Mesenchymal stem cell (in vitro differentiated cells and primary cell): ENCODE measurements around the gene GNAZ.

Experiments used
- DNase-seq: peaks from one replicate; pipeline ENCODE4 v3.0.0-alpha.2; 2013
- H2AFZ ChIP-seq: one replicate; pipeline ENCODE4 v1.6.1; 2013; ENCODE audit warnings: low read depth, mild to moderate bottlenecking, control low read depth, inconsistent platforms, low read length, moderate library complexity
- H2AK5ac ChIP-seq: 2 replicates; pipeline ENCODE4 v1.6.1; 2013; ENCODE audit warnings: low read length, moderate library complexity, mild to moderate bottlenecking, inconsistent platforms; ENCODE audit not compliant: severe bottlenecking
- H2BK120ac ChIP-seq: one replicate; pipeline ENCODE4 v1.6.1; 2013; ENCODE audit warnings: low read depth, mild to moderate bottlenecking, inconsistent platforms, low read length, moderate library complexity
- H2BK12ac ChIP-seq, 2 experiments: one replicate each; pipeline ENCODE4 v1.6.1; 2013; ENCODE audit warnings: inconsistent platforms in 2 of 2, low read length in 2 of 2, mild to moderate bottlenecking in 2 of 2, moderate library complexity in 2 of 2, control low read depth in 1 of 2
- H2BK15ac ChIP-seq: one replicate; pipeline ENCODE4 v1.6.1; 2013; ENCODE audit warnings: mild to moderate bottlenecking, low read depth, inconsistent platforms; ENCODE audit not compliant: poor library complexity, severe bottlenecking
- H2BK5ac ChIP-seq: 2 replicates; pipeline ENCODE4 v1.6.1; 2013; ENCODE audit warnings: low read depth, mild to moderate bottlenecking, low read length, control low read depth, inconsistent platforms; ENCODE audit not compliant: poor library complexity, severe bottlenecking
- H3K14ac ChIP-seq, 2 experiments: one replicate each; pipeline ENCODE4 v1.6.1; 2013; ENCODE audit warnings: inconsistent platforms in 2 of 2, low read length in 2 of 2, control low read depth in 1 of 2, mild to moderate bottlenecking in 1 of 2, moderate library complexity in 1 of 2
- H3K18ac ChIP-seq, 2 experiments: one replicate each; pipeline ENCODE4 v1.6.1; 2013; ENCODE audit warnings: inconsistent platforms in 2 of 2, low read length in 2 of 2, control low read depth in 1 of 2, low read depth in 1 of 2, mild to moderate bottlenecking in 1 of 2
- H3K23ac ChIP-seq, 2 experiments: one replicate each; pipeline ENCODE4 v1.6.1; 2013; ENCODE audit warnings: inconsistent platforms in 2 of 2, low read length in 2 of 2, mild to moderate bottlenecking in 2 of 2, moderate library complexity in 2 of 2, control low read depth in 1 of 2
- H3K27ac ChIP-seq: 2 replicates; pipeline ENCODE4 v1.5.1; 2013; ENCODE audit warnings: mild to moderate bottlenecking, moderate library complexity, low read length, control low read depth, inconsistent platforms; ENCODE audit not compliant: poor library complexity, severe bottlenecking
- H3K27me3 ChIP-seq, 2 experiments: 2 replicates each; pipeline versions ENCODE4 v1.6.1 to v1.7.0; 2013; ENCODE audit warnings: low read length in 2 of 2, mild to moderate bottlenecking in 2 of 2, moderate library complexity in 2 of 2, control low read depth in 1 of 2, inconsistent platforms in 1 of 2; ENCODE audit not compliant: control insufficient read depth in 1 of 2, insufficient read depth in 1 of 2
- H3K36me3 ChIP-seq, 2 experiments: 2 replicates each; pipeline versions ENCODE4 v1.6.1 to v1.7.0; 2013; ENCODE audit warnings: low read length in 2 of 2, control low read depth in 1 of 2, inconsistent platforms in 1 of 2, low read depth in 1 of 2, mild to moderate bottlenecking in 1 of 2; ENCODE audit not compliant: insufficient read depth in 2 of 2, control insufficient read depth in 1 of 2
- H3K4ac ChIP-seq, 2 experiments: one replicate each; pipeline ENCODE4 v1.6.1; 2013; ENCODE audit warnings: inconsistent platforms in 2 of 2, low read length in 2 of 2, mild to moderate bottlenecking in 2 of 2, moderate library complexity in 2 of 2, control low read depth in 1 of 2, low read depth in 1 of 2
- H3K4me1 ChIP-seq: 2 replicates; pipeline ENCODE4 v1.6.1; 2013; ENCODE audit warnings: low read depth, low read length, control low read depth; ENCODE audit not compliant: control insufficient read depth, insufficient read depth
- H3K4me2 ChIP-seq: 2 replicates; pipeline ENCODE4 v1.6.1; 2013; ENCODE audit warnings: low read length, mild to moderate bottlenecking, inconsistent platforms; ENCODE audit not compliant: poor library complexity, severe bottlenecking
- H3K4me3 ChIP-seq, 2 experiments: 2 replicates each; pipeline versions ENCODE4 v1.5.1 to v1.7.0; 2013; ENCODE audit warnings: low read length in 2 of 2, mild to moderate bottlenecking in 2 of 2, control low read depth in 1 of 2, low read depth in 1 of 2; ENCODE audit not compliant: insufficient read depth in 1 of 2
- H3K79me1 ChIP-seq: replicated peaks from 2 replicates; pipeline ENCODE4 v1.6.1; 2013; ENCODE audit warnings: mild to moderate bottlenecking, control low read depth, low read length, inconsistent platforms; ENCODE audit not compliant: poor library complexity, severe bottlenecking
- H3K9ac ChIP-seq: 2 replicates; pipeline ENCODE4 v1.7.0; 2013; ENCODE audit warnings: mild to moderate bottlenecking, low read length, moderate library complexity
- H3K9me3 ChIP-seq: 2 replicates; pipeline ENCODE4 v1.7.0; 2013; ENCODE audit warnings: mild to moderate bottlenecking, low read length; ENCODE audit not compliant: control insufficient read depth
- H4K8ac ChIP-seq: one replicate; pipeline ENCODE4 v1.6.1; 2013; ENCODE audit warnings: inconsistent platforms, mild to moderate bottlenecking, low read length, moderate library complexity
- H4K91ac ChIP-seq: one replicate; pipeline ENCODE4 v1.6.1; 2013; ENCODE audit warnings: mild to moderate bottlenecking, low read length, inconsistent platforms
- WGBS: methylation state at CpG from one replicate; pipeline ENCODE4 v1.1.7; 2013; ENCODE audit warnings: mixed read lengths; 5-methylcytosine and 5-hydroxymethylcytosine counted together

GNAZ gene

DNA sequence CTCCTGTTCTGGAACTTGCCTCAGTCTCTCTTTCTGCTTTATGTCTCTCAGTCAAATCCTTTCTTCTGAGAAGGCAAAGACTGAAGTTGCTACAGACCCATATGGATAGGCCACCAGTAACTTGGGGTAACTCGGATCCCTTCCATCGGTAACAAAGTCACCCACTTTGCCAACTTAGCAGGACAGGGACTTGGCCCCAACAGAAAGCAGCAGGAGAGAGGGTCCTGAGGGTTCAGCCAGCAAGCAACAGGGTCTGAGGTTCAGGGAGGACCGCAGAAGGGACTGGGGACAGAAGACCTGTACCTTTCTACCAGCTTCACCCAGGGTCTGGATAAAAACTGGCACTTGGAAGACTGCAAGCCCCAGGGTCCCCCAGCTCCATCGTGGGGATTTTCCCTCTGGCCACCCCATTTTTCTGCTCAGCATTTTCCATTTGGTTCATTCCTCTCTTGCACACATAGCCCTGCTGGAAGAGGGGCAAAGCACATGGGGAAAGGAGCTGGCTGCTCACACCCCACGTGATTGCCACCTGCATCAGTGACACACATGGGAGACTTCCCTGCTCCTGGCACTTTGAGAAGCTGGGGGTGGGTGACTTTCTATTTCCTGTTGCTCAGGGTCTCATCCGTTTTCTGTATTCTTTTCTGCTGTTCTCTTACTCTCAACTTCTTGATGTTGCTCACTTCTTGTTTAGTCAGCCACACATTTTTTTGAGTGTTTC, 34.6 kb upstream of the GNAZ start:
- Histone ChIP-seq H3K18ac (no peak overlapping the region), H3K14ac (no peak overlapping the region), H3K27me3 (peaks cover 0 to 11% of the 10 kb centered on the region in 2 experiments), H3K4me2 (no peak overlapping the region), H4K91ac (no peak overlapping the region), H2BK15ac (no peak overlapping the region), H3K4ac (no peak overlapping the region), H2BK5ac (no peak overlapping the region), H2AFZ (no peak overlapping the region), H3K9me3 (no peaks in the 10 kb centered on the region), H3K4me1 (no peaks in the 10 kb centered on the region), H2AK5ac (no peak overlapping the region), H3K4me3 (no peak overlapping the region), H3K27ac (no peak overlapping the region), H4K8ac (no peak overlapping the region), H3K79me1 (no peaks in the 10 kb centered on the region), H3K23ac (no peak overlapping the region), H3K36me3 (no peaks in the 10 kb centered on the region), H2BK120ac (no peak overlapping the region), H2BK12ac (no peak overlapping the region), H3K9ac (no peak overlapping the region)
- 64% methylated on average over 6 of the region's 6 CpGs for WGBS
- no peak for DNase-seq

DNA sequence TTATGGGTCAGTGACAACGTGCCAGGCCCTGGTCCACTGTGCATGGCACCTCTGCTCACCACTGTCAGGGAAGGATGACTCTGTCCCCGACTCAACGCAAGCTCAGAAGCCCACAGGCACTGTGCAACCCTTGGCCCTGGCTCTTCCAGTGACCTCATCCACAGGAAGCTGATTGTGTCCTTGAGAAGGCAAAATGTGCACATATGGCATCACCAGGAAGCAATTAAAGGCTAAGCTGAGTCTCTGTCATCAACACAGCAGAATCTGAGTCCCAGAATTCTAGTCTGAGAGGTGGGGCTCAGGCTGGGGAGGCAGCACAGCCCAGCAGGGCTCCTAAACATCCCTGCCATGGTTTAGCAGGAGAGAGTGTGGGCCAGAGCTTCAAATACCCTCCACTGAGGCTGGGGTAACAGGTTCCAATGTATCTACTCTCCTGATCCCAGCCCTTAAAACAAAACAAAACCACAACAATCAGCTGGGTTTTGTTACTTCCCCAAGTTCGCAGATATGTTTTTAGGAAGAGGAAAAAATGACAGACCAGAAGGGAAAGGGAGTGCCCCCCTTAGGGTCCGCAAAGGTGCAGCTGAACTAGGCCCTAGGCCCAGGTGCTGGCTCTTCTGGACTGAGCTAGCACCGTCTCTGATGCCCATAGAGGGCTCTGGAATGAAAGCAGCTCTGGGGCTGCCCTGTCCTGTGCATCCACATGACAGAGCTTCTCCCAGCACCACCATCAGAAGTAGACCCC, 33.5 kb upstream of the GNAZ start:
- Histone ChIP-seq H3K36me3 (no peaks in the 10 kb centered on the region), H3K23ac (no peak overlapping the region), H3K4me2 (no peak overlapping the region), H2BK12ac (no peak overlapping the region), H3K4me3 (peak overlapping the region in 1 of 2 experiments; percentile 7), H3K9ac (peak overlapping the region; percentile 27), H3K4me1 (no peaks in the 10 kb centered on the region), H3K9me3 (no peaks in the 10 kb centered on the region), H2BK120ac (no peak overlapping the region), H3K27ac (no peak overlapping the region), H4K91ac (no peak overlapping the region), H2AK5ac (no peak overlapping the region), H4K8ac (no peak overlapping the region), H3K79me1 (no peaks in the 10 kb centered on the region), H3K18ac (no peak overlapping the region), H2AFZ (no peak overlapping the region), H3K4ac (no peak overlapping the region), H2BK5ac (no peak overlapping the region), H3K14ac (no peak overlapping the region), H2BK15ac (no peak overlapping the region), H3K27me3 (peaks cover 0 to 11% of the 10 kb centered on the region in 2 experiments)
- DNase-seq = no peak
- WGBS = 44% methylated on average over 6 of the region's 6 CpGs

DNA sequence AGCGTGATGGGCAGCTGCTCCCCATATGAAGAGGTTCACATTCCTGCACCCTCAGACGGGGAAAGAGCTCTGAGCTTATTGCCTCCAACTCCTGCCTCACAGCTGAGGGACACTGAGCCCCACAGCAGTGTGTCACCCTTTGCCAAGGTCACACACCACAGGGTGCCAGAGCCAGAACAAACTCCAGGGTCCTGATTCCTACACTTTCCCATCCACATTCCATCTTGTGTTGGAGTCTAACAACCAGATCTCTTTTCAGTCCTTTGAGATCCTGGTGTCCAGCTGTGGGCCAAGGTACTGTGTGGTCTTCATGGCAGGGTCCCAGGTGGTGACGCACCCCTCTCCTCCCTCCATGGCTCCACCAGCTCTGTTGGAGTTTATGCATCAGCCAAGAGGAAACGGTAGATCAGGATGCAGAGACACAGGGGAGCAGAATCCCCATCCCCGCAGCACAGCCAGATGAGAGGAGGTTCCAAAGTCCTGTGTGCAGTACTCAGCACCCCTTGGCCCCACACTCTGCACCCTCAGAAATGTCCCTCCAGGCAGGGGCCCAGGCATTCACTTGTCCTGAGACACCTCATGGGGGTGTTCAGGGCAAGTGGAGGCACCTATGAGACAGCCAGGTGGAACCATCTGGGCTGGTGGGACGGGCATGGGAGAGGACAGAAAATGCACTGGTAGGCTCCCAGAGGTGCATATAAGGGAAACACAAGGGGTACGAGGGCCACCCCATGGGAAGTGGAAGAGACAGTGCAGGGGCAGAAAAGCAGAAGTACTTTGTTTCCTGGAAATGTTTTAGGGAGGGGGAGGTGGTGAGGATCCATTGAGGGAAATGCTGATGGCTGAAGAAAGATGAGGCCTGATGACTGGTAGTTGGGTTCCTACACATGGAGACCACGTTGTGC, 32.6 kb upstream of the GNAZ start:
- H2AFZ ChIP-seq = peak overlapping the region; percentile 10
- H3K4me2 ChIP-seq = no peak overlapping the region
- no peaks in the 10 kb centered on the region for H3K4me1 ChIP-seq
- H4K91ac ChIP-seq = no peak overlapping the region
- no peak overlapping the region for H3K4me3 ChIP-seq
- no peak overlapping the region for H2BK5ac ChIP-seq
- H3K18ac ChIP-seq = no peak overlapping the region
- H3K4ac ChIP-seq = no peak overlapping the region
- no peak overlapping the region for H2BK15ac ChIP-seq
- no peaks in the 10 kb centered on the region for H3K36me3 ChIP-seq
- no peak overlapping the region for H2BK120ac ChIP-seq
- no peak overlapping the region for H3K27ac ChIP-seq
- peaks cover 0 to 11% of the 10 kb centered on the region in 2 experiments for H3K27me3 ChIP-seq
- DNase-seq = no peak
- H2BK12ac ChIP-seq = no peak overlapping the region
- no peak overlapping the region for H3K23ac ChIP-seq
- no peaks in the 10 kb centered on the region for H3K79me1 ChIP-seq
- no peaks in the 10 kb centered on the region for H3K9me3 ChIP-seq
- no peak overlapping the region for H3K14ac ChIP-seq
- no peak overlapping the region for H2AK5ac ChIP-seq
- H3K9ac ChIP-seq = no peak overlapping the region
- WGBS = 64% methylated on average over 8 of the region's 8 CpGs
- H4K8ac ChIP-seq = no peak overlapping the region

DNA sequence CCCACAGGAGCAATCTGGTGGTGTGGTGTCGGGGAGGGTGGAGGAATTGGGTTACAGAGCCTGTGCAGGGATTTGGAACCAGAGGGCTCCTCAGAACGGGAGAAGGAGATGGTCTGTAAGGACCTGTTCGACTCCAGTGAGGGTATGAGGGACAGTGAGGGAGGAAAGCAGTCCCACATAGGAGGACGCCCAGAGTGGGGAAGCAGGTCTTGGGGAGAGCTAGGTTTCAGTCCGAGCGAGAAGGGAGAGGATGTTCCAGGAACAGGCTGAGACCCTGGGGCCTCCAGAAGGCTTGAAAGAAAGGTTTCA, 32.0 kb upstream of the GNAZ start:
- no peak for DNase-seq
- H2BK12ac ChIP-seq = no peak overlapping the region
- WGBS = 68% methylated on average over 6 of the region's 6 CpGs
- no peak overlapping the region for H2AK5ac ChIP-seq
- no peaks in the 10 kb centered on the region for H3K36me3 ChIP-seq
- H3K23ac ChIP-seq = no peak overlapping the region
- H3K27ac ChIP-seq = no peak overlapping the region
- no peaks in the 10 kb centered on the region for H3K4me1 ChIP-seq
- H2BK120ac ChIP-seq = no peak overlapping the region
- H3K4me2 ChIP-seq = no peak overlapping the region
- H4K91ac ChIP-seq = no peak overlapping the region
- H3K14ac ChIP-seq = no peak overlapping the region
- H3K4ac ChIP-seq = no peak overlapping the region
- H2AFZ ChIP-seq = no peak overlapping the region
- peaks cover 0 to 11% of the 10 kb centered on the region in 2 experiments for H3K27me3 ChIP-seq
- H3K4me3 ChIP-seq = no peak overlapping the region
- no peak overlapping the region for H3K18ac ChIP-seq
- no peaks in the 10 kb centered on the region for H3K9me3 ChIP-seq
- H3K9ac ChIP-seq = no peak overlapping the region
- H2BK15ac ChIP-seq = no peak overlapping the region
- H4K8ac ChIP-seq = no peak overlapping the region
- no peak overlapping the region for H2BK5ac ChIP-seq
- no peaks in the 10 kb centered on the region for H3K79me1 ChIP-seq
